GM19025 (cell line): ENCODE results near the gene GADD45A.
"Not testable (repeated sequence)": the region's sequence is repeated elsewhere in the genome, so short reads cannot be mapped to it uniquely, and the experiment has no call there.

ENCODE experiments used
- ATAC-seq: cut with Tn5 transposase; IDR thresholded peaks from one replicate; pipeline ENCODE4 v1.9.1; 2021; ENCODE audit warnings: mild to moderate bottlenecking, low read depth, moderate library complexity; ENCODE audit not compliant: unreplicated experiment

The GADD45A gene

GRCh38 chr1:67717876-67718275 lies 32.9 kb downstream of the GADD45A start:
- ATAC-seq = no peak

DNA sequence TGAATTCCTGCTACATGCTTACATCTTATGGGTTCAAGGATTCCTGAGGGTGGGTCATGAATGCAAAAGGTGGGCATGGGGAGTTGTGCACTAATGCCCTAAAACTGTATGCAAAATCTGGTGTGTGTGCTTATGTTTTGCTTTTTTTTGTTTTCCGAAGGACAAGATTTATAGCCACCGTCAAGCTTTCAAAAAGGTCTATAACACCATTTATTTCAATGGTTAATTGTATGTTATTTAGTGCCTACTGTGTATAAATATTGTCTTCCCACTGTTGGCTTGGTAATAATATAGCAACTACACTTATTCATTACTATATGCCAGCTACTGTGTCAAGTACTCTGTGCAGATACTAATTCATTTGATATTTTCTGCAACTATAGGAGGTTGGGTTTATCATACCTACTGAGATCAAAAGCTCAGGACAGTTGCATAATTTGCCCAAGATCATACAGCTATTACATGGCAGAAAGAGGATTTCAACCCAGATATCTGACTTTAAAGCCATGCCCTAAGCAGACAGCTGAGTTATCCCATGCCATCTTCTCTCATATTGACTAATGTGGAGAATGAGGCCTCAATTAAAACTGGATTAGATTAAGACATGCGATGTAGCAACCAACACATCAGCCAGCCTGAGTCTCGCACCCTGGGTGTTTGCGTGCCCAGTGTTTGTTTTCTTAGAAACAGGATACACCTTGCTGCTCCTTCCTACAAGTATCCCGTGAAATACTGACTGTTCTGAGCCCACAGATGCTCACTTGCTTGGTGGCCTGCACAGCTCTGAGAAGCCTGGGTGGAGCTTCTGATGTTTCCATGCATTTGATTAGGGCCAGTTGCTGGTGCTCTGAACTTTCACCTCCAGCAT lies 34.6 kb downstream of the GADD45A start:
- no peak for ATAC-seq

DNA sequence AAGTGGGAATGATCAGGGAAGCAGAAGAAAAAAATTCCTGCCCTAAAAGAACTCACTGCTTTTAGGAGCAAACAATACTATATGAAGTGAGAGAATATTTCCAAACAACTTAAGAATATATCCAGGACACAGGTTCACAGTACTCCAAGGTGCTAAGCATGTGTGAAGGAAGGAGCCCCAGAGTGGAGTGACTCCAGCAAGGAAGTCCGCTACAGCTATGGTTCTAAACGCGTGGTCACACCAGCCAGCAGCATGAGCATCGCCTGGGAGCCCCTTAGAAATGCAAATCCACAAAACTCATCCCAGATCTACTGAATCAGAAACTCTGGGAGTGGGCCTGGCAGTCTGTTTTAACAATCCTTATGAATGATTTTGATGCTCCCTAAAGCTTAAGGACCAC lies 36.1 kb downstream of the GADD45A start:
- no peak for ATAC-seq

DNA sequence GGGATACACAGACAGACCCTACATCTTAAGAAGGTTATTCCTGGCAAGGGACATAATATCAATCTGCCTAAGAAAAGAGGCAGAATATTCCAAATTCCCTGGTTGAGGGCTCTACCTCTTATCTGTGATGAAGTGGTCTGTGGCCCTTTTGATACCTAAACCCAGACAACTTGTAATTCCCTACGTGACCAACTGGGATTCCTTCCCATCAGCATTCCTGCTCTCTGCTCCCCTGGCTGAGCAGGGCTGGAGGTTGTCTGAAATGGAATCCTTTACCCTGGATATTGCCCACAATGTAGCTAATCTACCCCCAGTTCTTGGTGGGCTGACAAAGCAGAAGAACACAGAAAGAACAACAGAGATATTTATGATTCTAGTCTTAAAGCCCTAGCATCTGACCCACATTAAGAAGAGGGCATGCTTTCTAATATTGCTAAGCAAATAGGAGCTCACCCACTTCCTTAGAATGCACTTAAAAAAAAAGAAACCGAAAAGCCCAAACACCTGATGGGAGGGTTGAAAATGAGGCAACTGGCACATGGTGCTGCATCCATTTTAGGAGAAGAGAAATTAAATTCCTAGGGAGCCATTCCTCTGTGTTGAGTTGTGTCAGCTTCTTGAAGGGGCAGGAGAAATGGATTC lies 36.8 kb downstream of the GADD45A start:
- ATAC-seq = no peak

DNA sequence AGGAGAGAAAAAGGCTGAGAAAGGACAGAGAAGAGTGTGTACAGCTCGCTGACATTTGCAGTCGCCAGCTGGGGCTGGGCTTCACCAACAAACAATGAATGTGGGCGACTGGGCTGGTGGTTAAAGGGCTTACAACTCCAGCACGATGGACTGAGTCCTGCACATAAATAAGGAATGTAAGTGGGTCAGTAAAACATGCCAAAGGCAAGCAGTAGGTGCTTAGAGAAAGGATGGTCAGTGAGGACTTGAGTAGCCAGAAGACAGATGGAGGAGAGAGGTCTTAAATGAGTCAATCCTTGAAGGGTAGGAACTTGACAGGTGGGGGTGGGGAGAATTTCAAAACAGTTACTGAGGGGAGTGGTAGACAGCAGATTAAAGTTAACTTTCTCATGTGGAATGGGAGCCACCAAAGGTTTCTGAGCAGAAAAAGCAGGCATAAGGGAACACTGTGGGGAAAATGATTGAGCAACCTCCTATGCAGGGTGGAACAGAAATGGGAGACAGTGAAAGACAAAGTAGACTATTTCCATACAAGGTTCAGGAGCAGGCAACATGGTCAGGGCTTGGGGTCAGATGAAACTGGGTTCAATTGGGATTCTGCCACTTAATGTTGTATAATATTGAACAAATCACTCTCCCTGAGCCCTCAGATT lies 37.4 kb downstream of the GADD45A start:
- no peak for ATAC-seq

GRCh38 chr1:67723126-67723525 lies 38.1 kb downstream of the GADD45A start:
- no peak for ATAC-seq

DNA sequence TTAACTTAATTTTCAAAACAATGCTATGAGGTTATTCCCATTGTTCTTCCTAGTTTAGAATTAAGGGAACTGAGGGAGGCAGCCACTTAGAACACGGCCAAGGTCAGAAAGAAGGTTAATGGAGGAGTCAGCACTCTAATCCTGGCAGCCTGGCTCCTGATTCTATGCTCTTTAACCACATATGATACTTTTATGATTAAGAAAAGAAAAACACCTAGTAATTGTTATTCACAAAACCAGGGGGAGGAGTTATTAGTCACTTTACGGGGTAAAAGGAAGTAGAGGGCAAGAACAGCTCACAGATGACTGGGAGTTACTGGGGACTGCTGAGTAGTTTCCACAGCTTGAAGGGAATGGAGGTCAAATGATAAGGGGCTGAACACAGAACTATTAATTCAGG lies 38.6 kb downstream of the GADD45A start:
- ATAC-seq = peak; percentile 79

GRCh38 chr1:67724928-67725560 lies 40.0 kb downstream of the GADD45A start:
- ATAC-seq = no peak

- ATAC-seq = no peak
Observed at GRCh38 chr1:67726224-67726623, 41.2 kb downstream of the GADD45A start.

GRCh38 chr1:67729872-67730271 lies 44.9 kb downstream of the GADD45A start:
- ATAC-seq = no peak

GRCh38 chr1:67730312-67730711 lies 45.3 kb downstream of the GADD45A start:
- not testable (repeated sequence) for ATAC-seq

- ATAC-seq = no peak
Observed at GRCh38 chr1:67731322-67731721, 46.3 kb downstream of the GADD45A start.

DNA sequence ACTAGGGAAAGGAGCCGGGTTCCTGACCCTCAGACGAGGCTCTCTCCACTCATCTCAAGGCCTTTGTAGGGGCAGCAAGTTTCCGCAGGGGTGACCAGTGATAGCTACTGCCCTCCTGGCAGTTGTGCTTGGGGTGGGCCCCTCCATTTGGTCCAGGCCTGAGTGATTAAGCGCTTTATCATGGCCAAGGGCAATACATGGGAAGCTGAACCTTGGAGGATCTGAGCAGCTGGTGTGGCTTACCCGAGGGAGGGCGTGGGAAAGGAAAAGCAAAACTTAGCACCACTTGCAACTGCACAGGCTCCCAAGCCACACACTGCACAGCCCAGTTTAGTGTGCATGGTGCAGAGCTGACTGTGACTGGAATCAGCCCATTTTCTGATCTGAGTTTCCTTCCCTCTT lies 47.8 kb downstream of the GADD45A start:
- peak; percentile 40 for ATAC-seq

- no peak for ATAC-seq
Observed at GRCh38 chr1:67733681-67734322, 48.8 kb downstream of the GADD45A start.

DNA sequence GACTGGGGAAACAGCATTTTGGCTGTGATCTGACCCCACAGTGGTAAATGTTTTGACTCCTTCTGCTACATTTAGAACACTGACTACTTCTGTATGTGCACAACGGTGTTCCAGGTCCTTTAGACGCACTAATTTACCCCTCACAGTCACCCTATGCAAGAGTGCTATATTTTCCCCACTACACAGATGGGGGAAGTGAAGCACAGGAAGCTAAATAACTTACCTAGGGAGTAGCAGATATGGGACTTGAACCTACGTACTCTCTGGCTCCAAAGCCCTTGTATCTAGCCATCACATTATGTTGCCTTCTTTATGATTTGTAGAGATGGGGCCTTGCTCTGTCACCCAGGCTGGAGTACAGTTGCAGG lies 49.3 kb downstream of the GADD45A start:
- no peak for ATAC-seq

GRCh38 chr1:67735206-67735605 lies 50.2 kb downstream of the GADD45A start:
- no peak for ATAC-seq

DNA sequence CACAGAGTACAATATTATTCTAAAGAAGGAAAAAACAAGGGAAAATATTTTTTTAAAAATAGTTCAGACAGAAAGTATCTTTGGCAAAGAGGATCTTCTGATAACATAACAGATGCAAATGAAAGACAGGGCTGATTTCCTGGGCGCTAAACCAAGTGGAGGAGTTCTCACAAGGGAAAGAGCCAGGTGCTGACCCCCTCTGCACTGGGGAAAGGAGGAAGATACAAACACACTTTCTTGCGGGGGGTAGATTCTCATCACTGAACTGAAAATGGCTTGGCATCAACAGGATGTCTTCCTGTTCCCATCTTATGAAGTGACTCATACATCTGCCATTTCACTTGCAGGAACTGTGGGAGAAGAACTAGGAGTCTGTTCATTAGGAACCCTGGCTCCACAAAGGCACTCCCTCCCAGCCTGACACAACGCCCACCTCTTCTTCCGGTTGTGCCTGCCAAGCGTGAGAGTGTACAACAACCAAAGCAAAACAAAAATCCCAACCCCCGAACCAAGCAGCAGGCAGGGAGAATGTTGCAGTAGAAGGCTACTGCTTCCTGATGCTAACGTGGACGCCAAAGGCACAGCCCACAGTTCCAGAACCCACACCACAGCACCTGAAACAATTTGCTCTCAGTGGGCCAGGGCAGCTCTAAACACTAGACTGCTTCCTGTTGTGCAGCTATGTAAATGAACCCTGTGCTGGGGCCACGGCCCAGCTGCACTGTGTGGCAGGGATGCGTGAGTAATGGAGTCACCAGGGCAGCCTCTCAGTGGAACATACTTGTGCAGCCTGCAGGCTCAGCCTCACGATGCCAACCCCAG lies 51.0 kb downstream of the GADD45A start:
- peak; percentile 94 for ATAC-seq

DNA sequence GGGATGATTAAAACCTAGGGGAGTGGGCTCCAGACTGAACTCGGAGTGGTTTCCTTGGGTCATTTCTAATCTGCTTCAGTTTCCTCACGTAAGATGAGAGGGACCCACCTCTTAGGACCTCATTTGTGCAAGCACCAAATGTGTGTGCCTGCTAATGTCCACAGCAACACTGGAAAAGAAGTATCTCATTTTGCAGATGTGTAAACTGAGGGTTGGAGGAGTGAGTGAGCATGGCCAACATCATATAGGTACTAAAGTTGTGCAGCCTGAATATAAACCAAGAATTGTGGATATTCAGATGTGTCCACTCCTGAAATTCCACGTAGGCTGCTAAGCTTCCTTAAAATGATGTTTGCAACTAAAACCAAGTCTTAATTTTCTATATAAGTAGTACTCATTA lies 51.7 kb downstream of the GADD45A start:
- ATAC-seq = no peak

DNA sequence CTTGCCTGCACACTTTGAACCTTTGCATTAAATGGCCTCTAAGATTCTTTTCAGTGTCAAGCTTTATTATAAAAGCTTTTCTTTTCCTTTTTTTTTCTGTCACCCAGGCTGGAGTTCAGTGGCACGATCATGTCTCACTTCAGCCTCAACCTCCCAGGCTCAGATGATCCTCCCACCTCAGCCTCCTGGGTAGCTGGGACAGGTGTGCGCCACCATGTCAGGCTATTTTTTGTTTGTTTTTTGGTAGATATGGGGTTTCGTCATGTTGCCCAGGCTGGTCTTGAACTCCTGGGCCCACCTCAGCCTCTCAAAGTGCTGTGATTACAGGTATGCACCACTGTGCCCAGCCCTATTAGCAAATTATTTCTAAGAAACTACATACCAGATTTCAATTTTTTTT lies 52.9 kb downstream of the GADD45A start:
- no peak for ATAC-seq
